ENCODE data around the gene EID3.

DNA sequence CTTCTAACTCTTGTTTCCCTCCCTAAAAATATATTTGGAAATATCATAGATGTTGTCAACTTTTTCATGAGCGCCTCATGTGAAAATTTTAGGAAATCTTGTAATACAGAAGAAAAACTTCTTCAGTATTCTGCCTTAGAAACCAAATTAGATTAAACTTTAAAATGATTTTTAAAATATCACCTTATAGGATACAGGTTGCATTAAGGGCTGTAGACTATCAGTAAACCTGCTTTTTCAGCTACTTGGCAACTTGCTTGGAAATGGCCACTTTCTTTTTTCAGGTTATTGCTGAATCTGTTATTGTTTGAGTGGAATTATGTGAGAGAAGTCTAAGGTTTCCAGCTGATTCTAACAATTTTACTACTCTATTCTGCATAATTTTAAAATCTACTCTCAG is 9.1 kb downstream of the EID3 start:
- TF ChIP-seq CCAR2 (IDR thresholded peaks at IDR 0.05; ENCODE audit: low read depth, low read length): no peak
- no peak for TF ChIP-seq GABPA (tag; conservative IDR thresholded peaks at IDR 0.05; ENCODE audit: low read depth)
- no peak for TF ChIP-seq TAF1 (IDR thresholded peaks at IDR 0.05; ENCODE audit: control insufficient read depth, extremely low read depth, insufficient read depth, low read length, severe bottlenecking)
- TF ChIP-seq TAL1 (IDR thresholded peaks at IDR 0.05): no peak
- no peak for TF ChIP-seq ZNF436 (CRISPR knock-in tag; IDR thresholded peaks at IDR 0.05)
- TF ChIP-seq EZH2 (IDR thresholded peaks at IDR 0.05; ENCODE audit: borderline replicate concordance, low read depth, low read length): no peak
- TF ChIP-seq ZNF263 (CRISPR knock-in tag; IDR thresholded peaks at IDR 0.05; ENCODE audit: borderline replicate concordance): no peak
